GM19240 (cell line): Measurements from ENCODE around the gene KRTAP16-1.

Source experiments
- DNase-seq: peaks from one replicate; pipeline ENCODE4 v3.0.0; 2011; ENCODE audit warnings: low spot score; ENCODE audit not compliant: insufficient read length

KRTAP16-1 gene

DNA sequence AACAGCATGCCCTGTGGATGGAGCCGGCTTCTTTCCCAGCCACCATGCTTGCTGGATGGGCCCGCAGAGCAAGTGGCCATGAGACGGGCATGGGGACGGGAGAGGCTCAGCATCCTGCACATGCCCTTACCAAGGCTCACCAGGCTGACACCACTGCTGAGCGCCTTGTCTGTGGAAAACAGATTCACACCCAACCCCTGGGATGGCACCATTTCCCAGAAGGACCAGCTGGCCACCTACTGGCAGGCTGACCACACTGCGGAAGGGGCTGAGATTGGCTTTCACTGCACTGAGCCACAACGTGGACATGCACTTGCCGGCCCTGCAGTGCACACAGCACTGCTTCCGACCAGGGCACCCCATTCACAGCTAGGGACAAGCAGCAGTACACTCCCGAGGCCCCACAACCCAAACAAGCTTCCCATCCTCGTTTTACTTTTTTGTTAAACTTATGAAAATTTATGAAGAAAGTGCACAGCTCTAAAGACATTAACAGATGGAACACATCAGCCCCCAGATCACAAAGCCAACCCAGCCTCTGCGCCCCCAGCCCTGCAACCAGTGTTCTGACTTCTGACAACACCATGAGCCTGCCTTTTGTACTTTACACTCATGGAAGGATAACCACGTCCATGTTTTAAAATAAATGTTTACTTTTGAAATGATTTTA, 20.3 kb upstream of the KRTAP16-1 start:
- DNase-seq, result no peak

DNA sequence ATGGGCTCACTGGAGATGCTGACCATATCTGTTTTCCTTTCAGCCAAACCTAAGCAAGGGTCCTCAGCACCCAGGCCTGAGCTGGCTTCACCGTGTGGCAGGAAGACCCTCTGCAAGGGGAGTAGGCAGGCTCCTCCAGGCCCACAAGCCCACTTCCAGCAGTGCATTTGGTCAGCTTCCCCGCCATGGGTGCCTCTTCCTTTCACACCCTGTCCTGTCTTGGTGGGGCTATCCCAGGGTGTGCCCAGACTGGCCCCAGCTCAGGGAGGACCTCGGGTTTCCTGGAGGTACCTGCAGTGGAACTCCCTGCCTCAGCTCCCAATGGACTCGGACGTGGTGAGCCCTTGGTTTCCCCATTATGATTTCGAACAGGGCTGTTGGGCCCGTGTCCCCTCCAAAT, 19.1 kb upstream of the KRTAP16-1 start:
- DNase-seq, result no peak

DNA sequence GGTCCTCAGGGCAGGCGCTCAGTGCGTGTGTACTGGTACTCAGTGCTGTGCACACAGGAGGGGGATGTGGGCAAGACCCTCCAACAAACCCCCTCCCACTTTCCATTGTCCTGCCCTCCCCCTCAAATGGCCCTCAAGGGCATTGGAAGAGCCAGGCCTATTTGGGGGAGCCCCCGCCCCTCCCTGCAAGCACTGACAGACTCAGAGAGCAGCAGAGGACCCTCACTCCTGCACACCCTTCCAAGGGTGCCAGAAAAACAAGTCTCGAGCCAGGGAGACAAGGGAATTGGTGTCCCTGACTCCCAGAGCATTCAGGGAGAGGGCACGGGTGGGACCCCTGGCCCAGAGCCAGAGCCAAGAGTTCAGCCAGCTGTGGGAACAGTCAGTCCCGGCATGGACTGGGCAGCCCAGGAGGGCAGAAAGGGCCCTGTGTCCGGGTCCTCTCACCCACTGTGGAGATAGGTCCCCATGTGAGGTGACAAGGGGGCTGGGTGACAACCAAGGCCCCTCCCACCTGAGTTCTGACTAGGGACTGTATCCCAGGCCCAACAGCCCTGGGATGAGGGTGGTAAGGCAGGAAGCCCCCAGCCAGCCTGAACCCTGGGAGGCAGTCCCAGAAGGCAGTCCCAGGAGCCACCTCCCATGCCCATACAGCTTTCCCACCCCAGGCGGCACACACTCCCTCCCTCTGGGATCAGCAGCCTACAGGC, 18.5 kb upstream of the KRTAP16-1 start:
- no peak for DNase-seq

DNA sequence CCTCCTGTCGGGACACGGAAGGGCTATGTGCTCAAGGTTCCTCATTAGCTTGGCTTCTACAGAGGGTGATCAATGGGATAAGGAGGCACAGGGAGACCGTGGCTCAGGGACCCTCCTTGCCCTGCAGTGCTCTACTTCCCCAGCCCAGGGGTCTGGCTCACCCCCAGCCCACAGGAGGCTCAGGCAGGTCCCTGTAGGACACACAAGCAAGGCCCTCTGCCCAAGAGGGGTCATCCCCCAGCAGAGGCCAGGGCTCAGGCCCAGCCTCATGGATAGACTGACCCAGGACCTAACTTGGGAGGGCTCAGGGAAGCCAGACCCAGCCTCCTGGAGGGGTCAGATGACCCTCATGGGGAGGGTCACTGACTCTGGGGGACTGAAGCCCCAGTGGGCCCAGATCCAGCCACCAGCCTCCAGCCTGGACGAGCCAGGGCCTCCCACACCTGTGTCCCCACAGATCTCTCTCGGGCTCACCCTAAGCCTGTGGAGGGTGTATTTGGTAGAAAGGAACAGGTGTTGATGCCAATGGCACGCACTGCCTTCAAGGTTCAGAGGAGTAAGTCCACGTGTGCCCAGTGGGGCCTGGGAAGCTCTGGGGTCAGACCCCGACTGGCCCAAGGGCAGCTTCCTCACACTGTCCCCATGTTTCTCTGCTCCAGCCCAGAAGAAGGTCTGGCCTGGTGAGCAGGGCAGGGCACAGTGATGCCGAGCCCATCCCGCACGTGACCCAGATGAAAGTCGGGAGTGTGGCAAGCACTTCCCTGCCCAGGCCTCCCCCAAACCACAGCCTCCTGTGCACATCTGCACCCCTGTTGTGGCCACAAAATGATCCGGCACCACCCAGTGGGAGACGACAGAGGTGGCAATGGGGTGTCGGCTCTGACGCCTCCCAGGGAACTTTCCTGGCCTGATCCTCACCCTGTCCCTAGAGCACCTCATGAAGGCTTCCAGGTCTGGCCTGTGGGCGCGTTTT, 17.4 kb upstream of the KRTAP16-1 start:
- DNase-seq, result no peak

- no peak for DNase-seq
Observed at GRCh38 chr17:41325611-41326010, 16.5 kb upstream of the KRTAP16-1 start.

GRCh38 chr17:41325126-41325525, 16.0 kb upstream of the KRTAP16-1 start:
- no peak for DNase-seq

GRCh38 chr17:41324180-41325075, 15.3 kb upstream of the KRTAP16-1 start:
- no peak for DNase-seq

- DNase-seq, result no peak
Observed at GRCh38 chr17:41322903-41323895, 14.1 kb upstream of the KRTAP16-1 start.

DNA sequence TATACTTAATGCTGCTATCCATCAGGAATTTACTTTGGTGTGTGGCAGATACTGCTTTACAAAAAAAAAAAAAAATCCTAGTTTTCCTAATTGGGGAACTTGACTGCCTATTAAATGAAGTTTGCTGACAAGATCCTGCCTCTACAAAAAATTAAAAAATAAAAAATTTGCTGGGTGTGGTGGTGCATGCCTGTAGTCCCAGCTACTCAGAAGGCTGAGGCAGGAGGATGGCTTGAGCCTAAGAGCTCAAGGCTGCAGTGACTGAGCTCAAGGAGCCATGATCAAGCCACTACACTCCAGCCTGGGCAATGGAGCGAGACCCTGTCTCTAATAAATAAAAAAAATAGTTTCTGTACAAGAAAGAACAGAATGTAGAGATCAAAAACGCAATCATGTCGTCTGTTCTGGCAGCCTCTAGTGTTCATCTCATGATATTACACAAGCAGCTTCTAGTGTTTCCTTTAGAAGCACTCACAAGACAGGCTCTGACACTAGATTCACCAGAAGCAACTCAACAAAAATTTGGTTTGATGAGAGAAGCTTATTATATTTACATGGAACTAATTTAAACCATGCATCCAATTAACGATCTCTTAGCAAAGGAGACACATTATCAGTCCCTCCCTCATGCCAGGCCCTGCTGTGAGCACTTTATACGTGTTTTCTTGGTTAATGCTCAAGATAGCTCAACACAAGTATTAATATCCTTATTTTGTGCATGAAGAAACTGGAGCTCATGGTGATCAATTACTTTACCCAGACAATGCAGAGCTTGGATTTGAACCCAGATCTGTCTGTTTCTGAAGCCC, 13.2 kb upstream of the KRTAP16-1 start:
- DNase-seq, result no peak

GRCh38 chr17:41318231-41318630, 9.1 kb upstream of the KRTAP16-1 start:
- DNase-seq, result no peak

DNA sequence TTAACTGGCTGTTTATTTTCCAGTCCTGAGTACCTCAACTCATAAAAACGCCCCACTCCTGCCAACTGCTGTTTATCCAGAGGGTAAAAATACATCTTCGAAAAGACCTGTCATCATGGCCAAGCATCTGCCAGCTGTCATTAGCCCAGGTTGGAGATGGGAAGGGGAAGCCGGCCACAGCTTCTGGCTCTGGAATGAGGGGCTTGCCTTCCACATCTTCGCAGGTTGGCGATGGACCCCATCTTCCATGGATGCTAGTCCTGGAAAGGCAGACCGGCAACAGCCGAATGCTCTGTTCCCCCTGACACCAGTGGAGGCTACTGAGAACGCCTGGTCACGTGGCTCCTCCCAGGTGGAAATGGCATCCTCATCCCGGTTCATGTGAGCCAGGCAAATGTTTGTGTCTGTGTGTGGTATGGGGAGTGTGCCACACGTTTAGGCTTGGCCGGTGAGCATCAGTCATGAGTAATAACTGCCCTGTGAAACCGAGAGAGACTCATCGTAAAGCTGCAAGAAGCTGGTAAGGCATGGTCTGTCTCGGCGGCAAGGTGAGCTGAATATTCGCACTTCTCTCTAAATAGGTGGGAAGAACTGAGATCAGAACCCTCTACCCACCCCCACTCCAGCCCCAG, 6.8 kb upstream of the KRTAP16-1 start:
- no peak for DNase-seq

DNA sequence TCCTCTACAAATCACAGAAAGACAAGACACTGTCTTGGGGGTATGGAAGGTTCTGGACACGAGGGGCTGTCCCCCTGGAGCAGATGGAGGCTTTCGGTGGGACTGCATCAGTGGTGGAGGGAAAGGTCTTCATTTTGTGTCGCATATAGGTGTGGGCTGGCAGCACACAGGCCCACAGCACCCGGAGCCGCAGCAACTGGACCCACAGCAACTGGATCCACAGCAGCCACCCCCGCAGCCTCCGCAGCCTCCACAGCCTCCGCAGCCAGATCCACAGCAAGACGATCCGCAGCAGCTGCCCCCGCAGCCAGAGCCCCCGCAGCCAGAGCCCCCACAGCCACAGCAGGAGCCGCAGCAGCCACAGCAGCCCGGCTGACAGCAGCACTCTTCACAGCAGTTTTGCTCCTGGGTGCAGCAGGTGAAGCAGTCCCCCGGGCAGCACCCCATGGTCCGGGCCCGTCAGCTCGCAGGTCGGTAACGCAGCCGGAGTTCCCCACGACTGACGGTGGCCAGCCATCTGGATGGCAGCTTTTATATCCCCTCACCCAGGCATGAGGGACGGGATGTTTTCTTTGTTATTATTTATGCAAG, 6.2 kb upstream of the KRTAP16-1 start, which contains the start of gene KRTAP17-1:
TSS of gene KRTAP17-1 (minus strand) at position 507 of the 591 bp plus-strand sequence. CDS start at position 447, 60 bp downstream.
- DNase-seq, result no peak

DNA sequence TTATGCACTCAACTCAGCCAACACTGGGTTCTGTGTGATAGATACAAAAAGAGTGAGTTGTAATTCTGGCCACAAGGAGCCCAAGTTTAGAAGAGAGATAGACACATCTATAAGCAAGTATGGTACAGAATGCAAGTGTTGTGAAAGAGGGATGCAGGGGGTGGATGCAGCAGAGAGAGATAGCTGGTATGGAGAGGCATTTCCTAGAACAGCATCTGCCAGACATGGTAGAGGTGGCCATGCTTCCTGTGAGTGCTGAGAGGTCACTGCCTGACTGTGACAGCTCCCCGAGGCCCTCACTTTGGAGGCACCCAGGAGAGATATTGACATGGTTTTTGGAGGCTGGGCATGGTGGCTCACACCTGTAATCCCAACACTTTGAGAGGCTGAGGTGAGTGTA, 2.0 kb upstream of the KRTAP16-1 start:
- DNase-seq, result no peak

DNA sequence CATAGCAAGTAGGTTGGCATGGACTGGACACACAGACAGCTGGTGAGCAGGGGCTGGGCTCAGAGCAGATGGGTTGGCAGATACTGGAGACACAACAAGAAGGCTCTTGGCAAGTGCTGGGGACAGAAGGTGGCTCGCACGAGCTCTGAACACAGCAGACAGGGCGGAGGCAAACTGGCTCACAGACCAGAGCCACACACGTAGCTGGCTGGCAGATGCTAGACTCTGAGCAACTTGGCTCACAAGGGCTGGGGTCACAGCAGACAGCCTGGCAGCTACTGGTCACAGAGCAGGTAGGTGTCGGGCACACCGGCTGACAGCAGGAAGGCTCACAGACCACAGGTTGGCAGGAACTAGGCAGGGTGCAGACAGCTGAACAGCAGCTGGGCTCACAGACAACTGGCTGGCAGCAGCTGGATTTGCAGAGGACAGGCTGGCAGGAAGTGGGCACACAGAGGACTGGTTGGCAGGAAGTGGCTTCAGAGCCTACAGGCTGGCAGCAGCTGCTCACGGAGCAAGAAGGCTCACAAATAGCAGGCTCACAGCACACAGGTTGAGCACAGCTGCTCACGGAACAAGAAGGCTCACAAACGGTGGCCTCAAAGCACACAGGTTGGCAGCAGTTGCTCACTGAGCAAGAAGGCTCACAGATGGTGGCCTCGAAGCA, 725 bp downstream of the KRTAP16-1 start:
- no peak for DNase-seq

DNA sequence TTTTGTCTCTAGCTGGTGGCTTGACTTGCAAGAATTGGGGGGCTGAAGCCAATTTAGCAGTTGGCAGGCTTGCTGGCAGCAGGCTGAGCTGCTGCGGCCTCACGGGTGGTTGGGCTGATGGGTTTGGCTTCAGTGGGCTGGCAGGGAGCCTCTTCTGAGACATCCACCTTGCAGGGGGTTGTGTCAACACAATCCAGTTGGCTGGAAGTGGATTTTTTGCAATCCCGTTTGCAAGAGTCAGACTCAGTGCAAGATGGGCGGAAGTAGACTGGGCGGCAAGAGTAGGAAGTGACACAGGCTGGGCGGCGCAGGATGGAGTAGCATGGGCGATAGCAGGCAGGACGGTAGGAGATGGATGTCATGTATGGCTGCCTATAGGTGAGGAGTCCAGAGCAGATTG, 1.5 kb downstream of the KRTAP16-1 start:
- DNase-seq, result no peak

DNA sequence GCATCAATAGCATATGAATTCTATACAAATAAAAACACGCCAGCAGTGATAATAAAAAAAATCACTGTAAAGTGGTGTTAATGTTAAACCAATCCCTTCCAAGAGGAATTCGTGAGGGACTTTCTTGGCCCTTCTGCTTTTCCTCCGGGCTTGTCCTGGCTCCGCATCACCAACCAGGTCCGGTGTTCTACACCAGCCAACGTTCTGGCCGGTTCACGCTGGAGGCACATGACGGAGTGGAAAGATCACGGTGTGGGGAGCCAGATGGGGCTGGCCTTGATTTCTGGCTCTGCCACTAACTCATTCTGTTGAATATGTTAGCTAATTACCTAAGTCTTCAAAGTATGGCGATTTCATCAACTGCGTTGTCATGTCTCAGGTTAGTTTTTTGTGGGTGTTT, 5.0 kb downstream of the KRTAP16-1 start:
- no peak for DNase-seq

- no peak for DNase-seq
Observed at GRCh38 chr17:41302981-41303380, 6.1 kb downstream of the KRTAP16-1 start.
